K562 (cell line): ENCODE measurements around the gene RAD51AP1.

Experiments
- CEBPB ChIP-seq: fragments of 450-650 bp; IDR thresholded peaks from 2 replicates; pipeline ENCODE4 v1.6.1; 2016; ENCODE audit warnings: missing genetic modification characterization, missing compliant biosample characterization
- NFIC ChIP-seq: fragments of 450-650 bp; IDR thresholded peaks from 2 replicates; pipeline ENCODE4 v1.6.1; 2017; ENCODE audit warnings: mild to moderate bottlenecking, inconsistent platforms
- TSC22D4 ChIP-seq: fragments of 450-650 bp; IDR thresholded peaks from 2 replicates; pipeline ENCODE4 v1.6.1; 2016; ENCODE audit warnings: missing genetic modification characterization, missing biosample characterization, control low read depth
- TF ChIP-seq, protein P1 (sequence below): sonication (generic); formaldehyde crosslinking; IDR thresholded peaks from 2 replicates; pipeline ENCODE4 v1.9.0; 2022; ENCODE audit warnings: mild to moderate bottlenecking, missing genetic modification reagents

- TF ChIP-seq CEBPB (tag): no peak
- no peak for TF ChIP-seq NFIC
- no peak for TF ChIP-seq TSC22D4 (tag)
- TF ChIP-seq, protein P1, sequence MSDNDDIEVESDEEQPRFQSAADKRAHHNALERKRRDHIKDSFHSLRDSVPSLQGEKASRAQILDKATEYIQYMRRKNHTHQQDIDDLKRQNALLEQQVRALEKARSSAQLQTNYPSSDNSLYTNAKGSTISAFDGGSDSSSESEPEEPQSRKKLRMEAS: no peak
These were observed 17.1 kb downstream of the RAD51AP1 start for GRCh38 chr12:4555804-4556203.
